SK-N-SH (cell line): ENCODE data around the gene PIEZO2.

ENCODE experiments used
- CTCF ChIP-seq: fragments of 200-600 bp; sonication (generic); IDR thresholded peaks from 2 replicates; pipeline ENCODE4 v1.6.1; 2017; ENCODE audit warnings: antibody characterized with exemption, mild to moderate bottlenecking, moderate library complexity
- MXI1 ChIP-seq: IDR thresholded peaks from 2 replicates; pipeline ENCODE4 v1.6.1; 2012; ENCODE audit warnings: mild to moderate bottlenecking, low read depth, low read length, improper control_type of control experiment
- RAD21 ChIP-seq: IDR thresholded peaks from 2 replicates; pipeline ENCODE4 v1.6.1; 2012; ENCODE audit warnings: mild to moderate bottlenecking, low read length
- TAF1 ChIP-seq: IDR thresholded peaks from 2 replicates; pipeline ENCODE4 v1.6.1; 2012; ENCODE audit warnings: low read depth, mild to moderate bottlenecking, low read length, moderate library complexity, borderline replicate concordance
- TF ChIP-seq, protein P1 (sequence below): IDR thresholded peaks from 2 replicates; pipeline ENCODE4 v1.4.0; 2012; ENCODE audit warnings: low read depth

DNA sequence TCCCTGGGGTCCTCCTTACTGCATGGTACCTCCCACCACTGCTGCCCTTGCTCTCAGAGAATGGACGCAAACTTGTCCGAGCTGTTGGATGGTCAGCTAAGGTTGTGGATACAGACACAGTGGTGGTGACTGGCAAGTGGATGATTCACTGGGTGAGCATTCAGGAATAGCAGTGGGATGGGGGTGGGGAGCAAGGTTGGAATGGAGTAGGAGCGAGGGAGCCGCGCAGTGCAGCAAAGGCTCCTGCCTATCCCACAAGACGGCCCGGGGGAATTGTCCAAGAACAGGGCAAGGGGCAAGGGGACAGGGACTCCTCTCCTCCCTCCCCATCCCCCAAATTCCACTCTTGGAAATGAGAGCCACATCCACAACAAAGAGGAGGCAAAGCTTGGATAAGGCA is 102.2 kb downstream of the PIEZO2 start:
- TF ChIP-seq RAD21 (no peak), CTCF (no peak), TAF1 (no peak), MXI1 (no peak)
- TF ChIP-seq, protein P1, sequence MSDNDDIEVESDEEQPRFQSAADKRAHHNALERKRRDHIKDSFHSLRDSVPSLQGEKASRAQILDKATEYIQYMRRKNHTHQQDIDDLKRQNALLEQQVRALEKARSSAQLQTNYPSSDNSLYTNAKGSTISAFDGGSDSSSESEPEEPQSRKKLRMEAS, result no peak
